K562 (cell line): ENCODE results near the gene WDR88.

ENCODE experiments used
- ARNT ChIP-seq, 2 experiments: fragments of 450-650 bp; IDR thresholded peaks; 2 replicates each; pipeline ENCODE4 v1.6.1; 2016; ENCODE audit warnings: mild to moderate bottlenecking in 1 of 2
- CEBPB ChIP-seq: fragments of 450-650 bp; IDR thresholded peaks from 2 replicates; pipeline ENCODE4 v1.6.1; 2016; ENCODE audit warnings: missing genetic modification characterization, missing compliant biosample characterization
- ELK3 ChIP-seq: fragments of 450-650 bp; formaldehyde crosslinking; IDR thresholded peaks from 2 replicates; pipeline ENCODE4 v1.4.0; 2020; ENCODE audit warnings: mild to moderate bottlenecking
- POLR2AphosphoS5 ChIP-seq: IDR thresholded peaks from 2 replicates; pipeline ENCODE4 v1.6.1; 2011; ENCODE audit warnings: mild to moderate bottlenecking, low read depth, low read length, moderate library complexity; ENCODE audit not compliant: control insufficient read depth, insufficient read depth
- ZKSCAN8 ChIP-seq: fragments of 200-800 bp; sonication (Bioruptor generic); IDR thresholded peaks from 2 replicates; pipeline ENCODE4 v1.6.1; 2016; ENCODE audit warnings: missing genetic modification characterization, missing compliant biosample characterization

- TF ChIP-seq POLR2AphosphoS5, result no peak
- no peak for TF ChIP-seq CEBPB (tag)
- no peak for TF ChIP-seq ARNT (IDR thresholded peaks at IDR 0.05)
- no peak for TF ChIP-seq ZKSCAN8 (CRISPR knock-in tag)
- TF ChIP-seq ELK3 (CRISPR knock-in tag), result no peak
Observed at GRCh38 chr19:33146209-33146608, 14.3 kb downstream of the WDR88 start.
